Amniotic stem cell (primary cell): ENCODE results near the gene NDUFS7.

ENCODE experiments used
- DNase-seq: peaks from one replicate; lab custom pipeline; 2025; lab: John Stamatoyannopoulos, UW

Gene NDUFS7

GRCh38 chr19:1383312-1384084, at the start of gene NDUFS7:
NDUFS7 (plus strand) TSS chr19:1383907; CDS start chr19:1383927, 20 bp downstream.
- DNase-seq: peak; percentile 78

GRCh38 chr19:1336079-1336684, 47.5 kb upstream of the NDUFS7 start:
- no peak for DNase-seq

DNA sequence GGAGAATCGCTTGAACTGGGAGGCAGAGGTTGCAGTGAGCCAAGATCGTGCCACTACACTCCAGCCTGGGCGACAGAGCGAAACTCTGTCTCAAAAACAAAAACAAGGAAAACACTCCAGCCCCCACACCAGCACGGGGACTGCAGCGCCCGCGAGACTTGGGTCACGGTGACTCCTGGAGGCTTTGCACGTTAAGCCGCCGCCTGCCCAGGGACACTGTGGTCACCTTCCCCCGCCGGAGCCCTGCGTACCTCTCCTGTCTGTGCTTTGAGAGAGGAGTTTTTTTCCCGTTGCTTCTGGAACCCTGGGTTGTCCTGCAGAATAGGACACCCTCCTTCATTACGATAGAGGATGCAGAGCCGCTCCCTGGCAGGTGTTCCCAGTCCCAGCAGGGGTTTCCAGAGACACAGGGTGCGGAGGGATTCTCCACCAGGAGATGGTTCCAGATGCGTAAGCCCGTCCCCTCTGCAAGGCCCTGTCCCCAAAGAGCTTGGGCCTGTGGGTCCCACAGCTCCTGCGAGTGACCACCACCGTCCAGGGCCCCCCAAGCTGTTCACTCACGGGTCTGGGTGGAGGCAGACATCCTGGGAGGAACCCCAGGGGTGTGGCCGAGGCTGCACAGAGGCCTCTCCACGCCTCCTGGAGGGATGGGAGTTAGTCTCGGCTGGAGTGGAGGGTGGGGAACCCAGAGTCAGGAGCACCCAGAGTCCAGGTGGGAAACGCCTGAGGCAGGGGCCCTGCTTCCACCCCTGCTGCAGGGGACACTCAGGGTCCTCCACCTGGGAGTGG, 42.8 kb upstream of the NDUFS7 start:
- no peak for DNase-seq

DNA sequence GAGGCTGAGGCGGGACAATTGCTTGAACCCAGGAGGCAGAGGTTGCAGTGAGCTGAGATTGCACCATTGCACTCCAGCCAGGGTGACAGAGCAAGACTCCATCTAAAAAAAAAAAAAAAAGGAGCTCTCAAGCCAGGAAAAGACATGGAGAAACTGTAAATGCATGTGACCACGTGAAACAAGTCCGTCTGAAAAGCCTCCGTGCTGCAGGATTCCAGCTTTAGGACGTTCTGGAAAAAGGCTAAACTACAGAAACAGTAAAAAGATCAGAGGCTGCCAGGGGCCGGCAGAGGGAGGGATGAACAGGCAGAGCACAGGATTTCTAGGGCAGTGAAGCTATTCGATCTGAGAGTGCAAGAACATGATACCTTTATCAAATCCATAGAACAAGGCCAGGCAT, 40.7 kb upstream of the NDUFS7 start:
- DNase-seq: no peak

DNA sequence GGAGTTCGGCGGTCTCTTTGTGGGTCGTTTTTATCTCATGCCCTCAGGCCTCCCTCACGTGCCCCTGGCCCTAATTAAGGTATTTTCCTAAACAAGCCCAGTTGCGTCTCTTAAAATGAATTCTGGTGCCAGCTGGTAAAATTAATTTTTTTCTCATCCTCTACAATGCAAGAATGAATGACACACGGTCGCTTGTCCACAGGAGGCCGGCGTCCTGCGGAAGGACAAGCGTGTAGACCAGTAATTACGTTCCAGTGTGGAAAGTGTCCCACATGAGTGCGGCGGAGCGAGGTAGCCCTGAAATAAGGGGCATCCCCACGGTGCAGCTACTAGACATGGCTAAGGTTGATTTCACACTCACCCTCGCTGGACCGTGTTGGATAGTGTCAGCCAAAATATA, 34.5 kb upstream of the NDUFS7 start:
- DNase-seq: no peak

- DNase-seq: no peak
These were observed 32.8 kb upstream of the NDUFS7 start for GRCh38 chr19:1350867-1351266.

- DNase-seq: no peak
These were observed 32.3 kb upstream of the NDUFS7 start for GRCh38 chr19:1351381-1351851.

- no peak for DNase-seq
These were observed 30.6 kb upstream of the NDUFS7 start for GRCh38 chr19:1353144-1353543.

- DNase-seq: no peak
These were observed 28.6 kb upstream of the NDUFS7 start for GRCh38 chr19:1354970-1355567.

GRCh38 chr19:1355568-1356507, 27.9 kb upstream of the NDUFS7 start:
- DNase-seq: no peak

DNA sequence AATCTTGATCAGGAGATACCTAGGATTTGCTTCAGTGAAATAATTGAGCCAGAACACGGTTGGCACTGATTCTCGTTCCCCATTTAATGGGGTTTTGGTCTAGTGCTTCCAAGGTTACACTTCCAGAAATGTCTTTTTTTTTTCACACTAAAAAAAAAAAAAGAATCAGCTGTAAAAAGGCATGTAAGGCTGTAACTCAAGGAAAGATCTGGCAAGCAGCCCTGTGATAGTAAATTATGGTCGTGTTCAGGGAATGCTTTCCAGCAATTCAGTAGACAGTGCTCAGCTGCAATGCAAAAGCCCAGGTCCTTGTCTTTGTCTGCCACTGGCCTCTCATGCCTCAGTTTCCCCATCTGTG, 27.2 kb upstream of the NDUFS7 start:
- no peak for DNase-seq

DNA sequence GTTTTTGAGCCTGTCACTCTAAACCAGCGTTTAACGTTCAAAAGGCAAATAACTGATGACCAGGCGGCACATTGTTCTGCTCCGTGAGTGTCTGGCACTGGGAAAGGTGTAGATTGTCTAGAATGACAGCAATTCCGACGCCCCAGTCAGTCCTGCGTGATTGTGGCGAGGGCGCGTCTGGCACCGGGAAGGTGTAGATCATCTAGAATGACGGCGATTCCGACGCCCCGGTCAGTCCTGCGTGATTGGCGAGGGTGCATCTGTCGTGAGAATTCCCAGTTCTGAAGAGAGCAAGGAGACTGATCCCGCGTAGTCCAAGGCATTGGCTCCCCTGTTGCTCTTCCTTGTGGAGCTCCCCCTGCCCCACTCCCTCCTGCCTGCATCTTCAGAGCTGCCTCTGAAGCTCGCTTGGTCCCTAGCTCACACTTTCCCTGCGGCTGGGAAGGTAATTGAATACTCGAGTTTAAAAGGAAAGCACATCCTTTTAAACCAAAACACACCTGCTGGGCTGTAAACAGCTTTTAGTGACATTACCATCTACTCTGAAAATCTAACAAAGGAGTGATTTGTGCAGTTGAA, 26.1 kb upstream of the NDUFS7 start:
- no peak for DNase-seq

GRCh38 chr19:1360126-1360817, 23.4 kb upstream of the NDUFS7 start:
- no peak for DNase-seq

DNA sequence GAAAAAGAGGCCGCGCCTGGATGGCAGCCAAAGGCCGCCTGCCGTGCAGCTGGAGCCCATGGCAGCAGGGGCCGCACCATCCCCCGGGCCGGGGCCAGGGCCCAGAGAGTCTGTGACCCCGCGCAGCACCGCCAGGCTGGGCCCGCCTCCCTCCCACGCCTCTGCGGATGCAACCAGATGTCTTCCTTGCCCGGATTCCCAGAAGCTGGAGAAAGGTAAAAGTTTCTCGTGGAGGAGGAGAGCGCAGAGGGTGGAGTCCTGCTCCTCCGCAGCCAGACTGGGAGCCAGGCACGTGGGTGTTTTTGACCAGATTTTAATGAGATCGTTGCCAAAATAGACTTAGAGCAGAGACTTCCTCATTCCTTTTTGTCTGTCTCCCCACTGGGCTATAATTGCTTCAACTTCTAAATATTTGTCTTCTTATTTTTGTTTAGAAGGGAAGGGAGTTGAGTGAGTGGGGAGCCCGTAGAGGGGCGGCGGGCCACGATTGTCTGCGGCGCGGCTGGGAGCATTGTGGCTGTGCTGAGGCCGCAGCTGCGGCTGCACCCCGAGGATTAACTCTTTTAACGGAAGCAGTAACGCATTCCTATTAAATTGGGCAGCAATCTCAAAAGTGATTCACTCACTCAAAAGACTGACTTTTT, 22.8 kb upstream of the NDUFS7 start:
- peak; percentile 52 for DNase-seq

DNA sequence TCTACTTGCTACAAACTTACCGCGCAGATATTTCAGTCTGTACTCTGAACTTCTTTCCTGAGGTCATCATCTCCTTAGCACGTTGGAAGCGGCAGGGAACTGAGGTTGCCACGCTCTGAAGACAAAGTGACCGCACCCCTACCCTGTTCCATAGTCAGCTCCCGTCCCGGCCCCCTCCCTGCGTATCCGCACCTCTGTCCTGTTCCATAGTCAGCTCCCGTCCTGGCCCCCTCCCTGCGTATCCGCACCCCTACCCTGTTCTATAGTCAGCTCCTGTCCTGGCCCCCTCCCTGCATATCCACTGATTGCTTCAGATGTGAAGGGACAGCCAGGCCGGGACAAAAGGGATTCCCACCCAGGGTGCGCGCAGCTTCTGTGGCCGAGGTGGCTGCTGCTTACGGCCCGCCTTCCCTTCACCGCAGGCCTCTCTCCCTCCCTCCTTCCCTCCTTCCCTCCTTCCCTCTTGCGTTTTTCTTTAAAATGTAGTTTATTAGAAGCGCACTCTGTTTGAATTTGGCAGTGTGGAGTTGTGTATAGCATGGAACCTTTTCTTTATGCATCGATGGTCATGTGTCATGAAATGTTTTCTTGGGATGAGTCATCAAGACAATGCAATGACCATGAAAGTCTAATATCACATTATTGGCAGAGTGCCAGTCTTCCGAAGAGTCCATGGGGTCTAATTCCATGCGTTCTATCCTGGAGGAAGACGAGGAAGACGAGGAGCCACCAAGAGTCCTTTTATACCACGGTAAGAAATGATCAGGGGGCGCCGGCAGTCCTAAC, 21.9 kb upstream of the NDUFS7 start:
- peak; percentile 42 for DNase-seq

- DNase-seq: no peak
These were observed 21.1 kb upstream of the NDUFS7 start for GRCh38 chr19:1362387-1363257.

DNA sequence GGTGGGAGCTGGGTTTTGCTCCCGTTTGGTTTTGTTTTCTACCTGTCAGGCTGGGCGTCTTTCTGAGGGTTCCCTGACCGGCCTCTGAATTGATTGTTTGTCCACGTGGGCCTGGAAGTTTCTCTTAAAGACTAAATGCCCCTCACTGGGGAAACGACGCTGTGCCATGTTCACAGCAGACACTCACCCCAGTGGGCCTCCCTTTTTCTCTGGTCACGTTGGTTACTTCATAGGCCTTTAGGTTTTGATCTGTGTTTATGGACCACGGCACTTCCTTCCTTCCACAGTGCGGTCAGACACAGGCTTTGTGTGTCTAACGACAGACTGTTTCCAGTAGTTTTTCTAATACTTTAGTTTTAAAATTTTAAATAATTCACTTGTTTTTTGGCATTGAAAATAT, 20.1 kb upstream of the NDUFS7 start:
- DNase-seq: no peak

DNA sequence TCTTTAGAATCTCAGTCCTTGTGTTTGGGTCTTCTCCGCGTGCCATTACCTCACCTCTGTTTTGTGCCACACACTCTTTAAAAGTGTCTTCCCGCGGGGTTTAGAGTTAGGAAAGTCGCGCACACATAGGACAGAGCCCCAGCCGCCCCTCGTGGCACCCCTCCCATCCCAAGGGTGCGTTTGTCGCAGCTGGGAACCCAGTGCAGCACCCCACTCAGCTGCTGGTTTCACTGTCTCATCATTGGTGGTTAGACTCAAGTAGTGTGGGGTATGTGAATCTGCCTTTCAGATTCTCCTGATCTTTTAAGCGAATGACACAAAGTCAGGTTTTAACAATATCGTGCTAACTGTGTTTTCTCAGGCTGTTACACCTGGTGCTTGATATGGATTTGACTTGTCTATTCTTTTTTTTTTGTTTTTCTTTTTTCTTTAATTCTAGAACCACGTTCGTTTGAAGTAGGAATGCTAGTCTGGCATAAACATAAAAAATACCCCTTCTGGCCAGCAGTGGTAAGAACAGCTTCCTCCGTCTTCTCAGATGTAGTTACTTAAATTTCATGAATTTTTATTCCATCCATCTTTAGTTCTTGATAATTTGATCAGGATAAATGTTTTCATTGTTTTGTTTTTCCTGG, 19.5 kb upstream of the NDUFS7 start:
- DNase-seq: no peak
